Measurements from ENCODE around the gene SPATA16.
A peak's percentile ranks its signal among the peaks of the same experiment; 100 is the strongest.
"Not testable (repeated sequence)": the region's sequence is repeated elsewhere in the genome, so short reads cannot be mapped to it uniquely, and the experiment has no call there.

Gene SPATA16

DNA sequence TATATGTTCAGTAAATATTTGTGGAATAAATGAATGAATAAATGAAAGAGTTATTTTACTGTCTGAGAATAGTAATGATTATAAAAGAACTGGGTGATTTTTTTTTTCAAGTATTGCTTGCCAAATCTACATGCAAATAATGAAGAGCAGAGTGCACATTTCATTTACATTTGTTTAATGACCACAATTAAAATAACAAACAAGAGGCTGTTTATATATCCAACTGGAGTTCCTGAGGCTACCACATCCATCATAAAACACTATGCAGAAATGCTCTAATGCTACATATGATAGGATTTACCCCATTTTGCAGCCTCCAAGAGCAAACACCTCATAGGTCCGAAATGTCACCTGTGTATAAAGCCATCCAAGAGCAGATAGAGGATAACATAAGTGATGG lies 266.0 kb downstream of the SPATA16 start:
- DNase-seq = no peak

DNA sequence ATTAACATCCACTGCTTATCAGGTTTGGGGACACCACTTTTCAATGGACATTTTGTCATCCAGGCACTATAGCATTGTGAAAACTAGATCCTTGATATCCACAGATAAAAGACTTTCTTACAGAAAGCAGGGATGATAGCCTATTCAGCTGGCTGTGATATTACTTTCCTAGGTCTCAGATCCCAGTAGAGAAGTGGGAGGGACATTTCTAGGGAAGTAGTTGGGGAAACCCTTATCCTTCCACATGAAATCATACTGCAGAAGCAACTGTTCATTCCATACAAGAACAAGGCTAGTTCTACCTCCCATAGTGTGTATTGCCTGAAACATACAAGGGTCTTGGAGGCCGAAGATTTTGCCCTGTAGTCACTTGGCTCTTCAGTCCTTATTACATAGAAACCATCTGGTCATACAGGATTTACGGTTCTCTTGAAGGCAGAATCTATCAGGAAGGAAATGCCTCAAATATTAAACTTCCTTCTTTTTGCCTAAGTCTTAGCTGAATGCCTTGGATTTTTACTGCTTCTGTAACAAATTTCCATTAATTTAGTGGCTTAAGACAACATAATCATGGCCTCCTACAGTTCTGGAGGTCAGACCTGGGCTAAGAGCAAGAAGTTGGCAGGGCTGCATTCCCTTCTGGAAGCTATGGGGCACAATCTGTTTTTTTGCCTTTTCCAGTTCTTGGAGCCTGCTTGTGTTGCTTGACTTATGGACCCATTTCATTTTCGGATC lies 271.1 kb downstream of the SPATA16 start:
- no peak for DNase-seq

- DNase-seq = no peak
Observed at GRCh38 chr3:172869368-172869771, 271.7 kb downstream of the SPATA16 start.

- DNase-seq = no peak
Observed at GRCh38 chr3:172868582-172869200, 272.3 kb downstream of the SPATA16 start.

DNA sequence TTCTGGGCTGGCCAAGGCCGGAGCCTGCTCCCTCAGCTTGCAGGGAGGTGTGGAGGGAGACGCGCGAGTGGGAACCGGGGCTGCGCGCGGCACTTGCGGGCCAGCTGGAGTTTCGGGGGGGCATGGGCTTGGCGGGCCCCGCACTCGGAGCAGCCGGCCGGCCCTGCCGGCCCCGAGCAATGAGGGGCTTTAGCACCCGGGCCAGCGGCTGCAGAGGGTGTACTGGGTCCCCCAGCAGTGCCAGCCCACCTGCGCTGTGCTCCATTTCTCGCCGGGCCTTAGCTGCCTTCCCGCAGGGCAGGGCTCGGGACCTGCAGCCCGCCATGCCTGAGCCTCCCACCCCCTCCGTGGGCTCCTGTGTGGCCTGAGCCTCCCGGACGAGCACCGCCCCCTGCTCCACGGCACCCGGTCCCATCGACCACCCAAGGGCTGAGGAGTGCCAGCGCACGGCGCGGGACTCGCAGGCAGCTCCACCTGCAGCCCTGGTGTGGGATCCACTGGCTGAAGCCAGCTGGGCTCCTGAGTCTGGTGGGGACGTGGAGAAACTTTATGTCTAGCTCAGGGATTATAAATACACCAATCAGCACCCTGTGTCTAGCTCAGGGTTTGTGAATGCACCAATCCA lies 274.2 kb downstream of the SPATA16 start:
- DNase-seq = not testable (repeated sequence)

- DNase-seq = peak; percentile 8
Observed at GRCh38 chr3:172859041-172859440, 282.0 kb downstream of the SPATA16 start.

- DNase-seq = peak; percentile 31
Observed at GRCh38 chr3:172856795-172857742, 284.0 kb downstream of the SPATA16 start.

DNA sequence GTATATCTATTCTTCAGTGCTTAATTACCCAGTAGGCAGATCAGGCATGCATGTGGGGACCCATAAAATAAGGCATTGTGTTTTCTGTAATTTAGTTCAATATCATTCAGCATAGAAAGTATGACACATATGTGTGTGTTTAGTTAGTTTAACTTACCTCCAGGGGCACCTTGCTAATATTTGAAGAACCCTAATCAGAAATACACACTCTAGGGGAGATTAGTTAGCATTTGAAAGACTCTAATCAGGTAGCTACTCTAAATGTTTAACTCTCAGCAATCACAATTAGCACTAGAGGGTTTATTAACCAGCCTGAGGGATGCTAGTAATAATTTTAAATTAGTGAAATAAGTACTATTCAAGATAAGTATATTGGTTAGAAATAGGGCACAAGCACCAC lies 286.0 kb downstream of the SPATA16 start:
- DNase-seq = no peak

DNA sequence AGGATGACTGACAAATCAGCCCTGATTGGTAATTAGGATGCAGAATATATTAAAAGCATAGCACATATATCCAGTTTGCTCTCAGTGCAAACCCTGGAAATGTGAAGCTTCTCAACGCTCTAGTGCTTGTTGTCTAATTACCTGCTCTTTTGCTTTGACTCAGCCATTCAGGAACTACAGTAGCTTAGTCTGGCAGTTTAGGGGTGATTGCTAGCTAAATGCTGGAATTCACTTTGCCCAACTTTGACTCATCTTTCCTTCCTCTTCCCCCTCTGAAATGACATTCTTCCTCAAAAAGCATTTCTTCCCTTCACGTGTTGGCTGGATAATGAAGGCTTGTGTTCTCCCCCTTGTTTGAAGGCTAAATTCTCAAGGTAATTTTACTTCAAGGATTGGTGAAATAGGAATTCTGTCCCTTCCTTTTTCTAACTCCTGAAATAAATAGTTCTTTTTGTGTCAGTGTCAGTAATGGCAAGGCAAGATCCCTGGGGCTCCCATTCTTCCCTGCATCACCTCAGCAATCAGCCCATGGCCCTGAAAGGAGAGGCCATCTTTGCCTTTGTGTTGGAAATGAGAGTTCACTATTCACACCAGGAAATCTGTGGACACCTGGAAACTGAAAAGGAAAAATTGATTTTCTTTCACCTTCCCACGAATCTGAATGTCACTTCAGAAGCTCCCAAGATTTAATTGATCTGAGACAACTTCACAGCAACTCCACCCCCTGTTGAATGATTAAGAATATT lies 286.9 kb downstream of the SPATA16 start:
- no peak for DNase-seq

DNA sequence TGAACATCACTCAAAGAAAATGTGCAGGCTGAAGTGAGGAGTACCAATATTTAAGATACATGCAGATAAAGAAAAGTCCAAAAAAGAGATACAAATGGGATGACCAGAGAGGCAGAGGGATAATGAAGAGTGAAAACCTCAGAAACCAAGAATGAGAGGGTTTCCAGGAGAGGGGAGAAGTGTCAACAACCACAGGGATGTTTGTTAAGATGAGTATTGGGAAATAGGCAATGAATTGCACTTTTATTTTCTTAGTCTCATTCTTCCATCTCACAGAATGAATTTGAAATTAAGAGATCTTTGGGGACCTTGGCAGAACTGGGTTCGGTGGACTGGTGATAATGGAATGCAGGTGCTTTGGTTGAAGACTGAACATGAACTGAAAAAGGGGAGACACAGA lies 288.0 kb downstream of the SPATA16 start:
- no peak for DNase-seq

- DNase-seq = peak; percentile 85
Observed at GRCh38 chr3:172848910-172849309, 292.1 kb downstream of the SPATA16 start.

- no peak for DNase-seq
Observed at GRCh38 chr3:172847292-172847691, 293.7 kb downstream of the SPATA16 start.

DNA sequence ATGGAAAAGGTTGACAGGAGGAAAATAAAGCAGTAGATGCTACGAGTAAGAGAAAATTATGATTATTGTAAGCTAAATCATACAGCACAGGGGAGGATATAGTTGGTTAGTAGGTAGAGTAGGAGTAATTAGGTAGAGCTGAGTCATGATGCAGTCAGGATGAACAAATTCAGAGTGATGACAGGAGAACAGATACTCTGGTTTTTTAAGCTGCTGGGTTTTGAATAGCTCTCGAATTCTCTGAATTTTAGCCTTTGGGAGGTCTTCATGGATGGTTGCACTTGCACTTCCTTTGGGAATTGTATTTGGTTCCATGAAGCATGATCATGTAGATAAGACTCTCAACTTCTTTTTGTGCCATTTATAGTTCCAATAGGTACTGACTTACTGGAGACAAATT lies 294.3 kb downstream of the SPATA16 start:
- peak; percentile 69 for DNase-seq

DNA sequence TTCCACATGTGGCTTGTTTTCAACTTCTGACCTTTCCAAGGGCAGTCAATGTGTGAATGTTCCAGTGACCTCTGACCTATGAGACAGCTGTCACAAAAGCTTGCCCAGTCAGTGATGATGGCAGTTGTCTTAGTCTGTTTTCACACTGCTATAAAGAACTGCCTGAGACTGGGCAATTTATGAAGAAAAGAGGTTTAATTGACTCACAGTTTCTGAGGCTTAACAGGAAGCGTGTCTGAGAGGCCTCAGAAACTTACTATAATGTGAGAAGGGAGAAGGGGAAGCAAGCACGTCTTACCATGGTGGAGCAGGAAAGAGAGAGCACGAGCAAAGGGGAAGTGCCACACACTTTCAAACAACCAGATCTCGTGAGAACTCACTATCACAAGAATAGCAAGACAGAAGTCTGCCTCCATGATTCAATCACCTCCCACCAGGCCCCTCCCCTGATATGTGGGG lies 294.9 kb downstream of the SPATA16 start:
- no peak for DNase-seq

DNA sequence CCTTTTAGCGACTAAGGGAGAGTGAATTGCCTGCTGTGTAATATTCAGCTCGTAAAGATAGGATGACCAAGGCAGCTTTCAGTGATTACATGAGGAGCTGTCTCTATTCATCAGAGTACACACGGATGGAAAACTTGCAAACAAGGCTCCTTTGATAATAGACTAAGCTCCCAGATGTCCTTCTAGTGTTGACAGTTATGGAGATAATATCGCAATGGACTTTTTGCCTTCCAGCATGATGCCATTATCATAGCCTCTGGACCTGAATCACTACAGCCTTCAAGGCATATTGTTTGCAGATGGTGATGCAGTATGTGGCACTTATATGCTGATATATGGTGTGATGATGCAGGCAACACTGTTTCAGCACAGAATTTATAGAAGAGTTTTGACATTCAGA lies 296.6 kb downstream of the SPATA16 start:
- DNase-seq = no peak

- DNase-seq = no peak
Observed at GRCh38 chr3:172840913-172841312, 300.1 kb downstream of the SPATA16 start.

- no peak for DNase-seq
Observed at GRCh38 chr3:172840463-172840862, 300.6 kb downstream of the SPATA16 start.

DNA sequence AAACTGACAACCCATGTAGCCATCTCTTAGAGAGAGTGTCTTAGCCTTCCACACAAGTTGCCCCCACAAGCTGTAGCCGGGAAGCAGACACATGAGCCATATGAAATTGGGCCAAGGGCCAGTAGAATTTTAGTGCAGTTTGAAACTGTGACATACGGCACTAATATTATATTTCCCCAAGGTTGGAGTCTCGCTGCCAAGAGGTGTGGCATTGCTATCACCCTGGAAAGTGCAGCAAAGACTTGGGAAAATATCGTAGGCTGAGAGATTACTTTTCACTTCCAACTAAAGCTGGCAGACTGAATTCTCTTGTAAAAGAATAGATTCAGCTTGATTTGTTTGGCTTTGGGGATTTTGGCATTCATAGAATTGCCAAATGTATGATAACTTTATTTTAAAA lies 301.4 kb downstream of the SPATA16 start:
- no peak for DNase-seq

Data from fibroblast of skin of scalp (primary cell).